PC-9 (cell line): ENCODE data around the gene ASTL. TPM values are rescaled to one million over a fixed set of nuclear protein-coding genes. Genes with fewer than 3 reads are reported as not detected.
A peak's percentile ranks its signal among the peaks of the same experiment; 100 is the strongest.

Source experiments
- BruUV-seq: library from RNA; stranded (reverse); fragments of 400-500 nt; replicated peaks from 2 replicates; lab custom pipeline; 2021; lab: Mats Ljungman, UMichigan
- CTCF ChIA-PET: fragments of 300-600 bp; sonication (Branson Sonifier 250); formaldehyde crosslinking; loops from one replicate; lab custom pipeline; 2022; ENCODE audit warnings: antibody characterized with exemption; lab: Charles Lee
- POLR2A ChIA-PET: fragments of 300-600 bp; sonication (Branson Sonifier 250); formaldehyde crosslinking; loops from one replicate; lab custom pipeline; 2022; ENCODE audit warnings: antibody characterized with exemption; ENCODE audit not compliant: unreplicated experiment; lab: Charles Lee
- DNase-seq, 2 experiments: peaks; one replicate each; pipeline versions ENCODE4 v3.0.0 to v3.0.0-alpha.2; 2015 to 2022; ENCODE audit warnings: mixed read lengths in 1 of 2
- H2AFZ ChIP-seq: fragments of 200-600 bp; sonication (generic); 2 replicates; pipeline ENCODE4 v1.8.1; 2017; ENCODE audit warnings: antibody characterized with exemption
- H3F3A ChIP-seq: fragments of 200-600 bp; sonication (generic); 2 replicates; pipeline ENCODE4 v1.8.1; 2017; ENCODE audit warnings: antibody characterized with exemption, mild to moderate bottlenecking, low read depth; ENCODE audit not compliant: insufficient read depth
- H3K27ac ChIP-seq: fragments of 200-600 bp; sonication (generic); 2 replicates; pipeline ENCODE4 v1.6.1; 2016; ENCODE audit warnings: mixed run types
- H3K27me3 ChIP-seq: fragments of 200-600 bp; sonication (generic); 2 replicates; pipeline ENCODE4 v1.6.1; 2016; ENCODE audit warnings: low read depth, mixed run types; ENCODE audit not compliant: insufficient read depth
- H3K36me3 ChIP-seq: fragments of 200-600 bp; sonication (generic); 2 replicates; pipeline ENCODE4 v1.6.1; 2016; ENCODE audit warnings: low read depth, mixed run types
- H3K4me1 ChIP-seq: fragments of 200-600 bp; sonication (generic); replicated peaks from 2 replicates; pipeline ENCODE4 v1.6.1; 2016; ENCODE audit warnings: mixed run types; ENCODE audit not compliant: insufficient read depth
- H3K4me2 ChIP-seq: fragments of 200-600 bp; sonication (generic); 2 replicates; pipeline ENCODE4 v1.6.1; 2017; ENCODE audit warnings: mixed run types
- H3K4me3 ChIP-seq: fragments of 200-600 bp; sonication (generic); 2 replicates; pipeline ENCODE4 v1.6.1; 2016; ENCODE audit warnings: mixed run types
- H3K79me2 ChIP-seq: fragments of 200-600 bp; sonication (generic); 2 replicates; pipeline ENCODE4 v1.6.1; 2017; ENCODE audit warnings: low read depth, mixed run types
- H3K9me2 ChIP-seq: fragments of 200-600 bp; sonication (generic); 2 replicates; pipeline ENCODE4 v1.8.1; 2017; ENCODE audit warnings: mild to moderate bottlenecking; ENCODE audit not compliant: insufficient read depth
- H3K9me3 ChIP-seq: fragments of 200-600 bp; sonication (generic); 2 replicates; pipeline ENCODE4 v1.8.1; 2016; ENCODE audit warnings: low read depth; ENCODE audit not compliant: insufficient read depth
- H4K20me1 ChIP-seq: fragments of 200-600 bp; sonication (generic); 2 replicates; pipeline ENCODE4 v1.8.1; 2017; ENCODE audit not compliant: insufficient read depth
- EZH2 ChIP-seq: fragments of 200-600 bp; sonication (generic); IDR thresholded peaks from 2 replicates; pipeline ENCODE4 v1.8.0; 2017; ENCODE audit warnings: antibody characterized with exemption, low read depth
- intact Hi-C: fragments of 100-400 bp; cut with micrococcal nuclease; formaldehyde crosslinking; loops from one replicate; pipeline ENCODE4 v1.10.0; 2022; ENCODE audit not compliant: unreplicated experiment
- total RNA-seq: library from RNA; stranded (reverse); gene quantifications from 2 replicates; pipeline ENCODE4 v1.2.3, GENCODE V29; 2021
- TF ChIP-seq, protein P1 (sequence below): fragments of 200-600 bp; sonication (generic); conservative IDR thresholded peaks from 2 replicates; pipeline ENCODE4 v1.6.1; 2017; ENCODE audit warnings: mixed run types, antibody characterized with exemption, mild to moderate bottlenecking, moderate library complexity

The ASTL gene
- total RNA-seq, 1 experiment from 2014 or later, result not detected

DNA sequence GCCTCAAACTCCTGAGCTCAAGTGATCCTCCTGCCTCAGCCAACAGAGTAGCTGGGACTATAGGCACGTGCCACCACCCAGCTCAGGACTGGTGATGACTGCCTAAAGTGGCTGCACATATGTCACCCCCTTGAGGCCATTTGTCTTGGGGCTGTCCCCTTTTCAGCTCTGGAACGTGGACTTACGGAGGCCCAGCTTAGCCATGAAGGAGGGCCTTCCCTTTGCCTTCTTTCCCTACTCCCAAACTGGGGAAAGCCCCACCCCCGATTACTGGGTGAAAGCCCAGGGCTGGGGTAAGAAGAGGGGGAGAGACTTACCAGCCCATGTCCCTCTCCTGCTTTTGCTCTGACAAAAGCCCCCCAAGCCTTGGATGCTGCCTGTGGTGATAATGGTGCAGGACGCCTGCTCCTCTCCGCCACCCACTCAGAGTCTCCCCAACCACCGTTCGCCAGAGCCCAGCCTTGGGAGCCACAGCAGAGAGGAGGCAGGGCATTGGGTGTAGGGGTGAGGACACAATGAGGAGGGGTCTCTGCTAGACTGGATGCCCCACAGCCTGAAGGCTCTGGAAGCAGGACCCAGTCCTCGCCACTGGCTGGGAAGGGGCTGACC lies 9.4 kb upstream of the ASTL start:
- H3F3A ChIP-seq, result peaks cover 18% of the 10 kb centered on the region; the same call in 1 of the 2 replicates
- BruUV-seq, result no TSS peak
- no peak for TF ChIP-seq EZH2
- TF ChIP-seq, protein P1, sequence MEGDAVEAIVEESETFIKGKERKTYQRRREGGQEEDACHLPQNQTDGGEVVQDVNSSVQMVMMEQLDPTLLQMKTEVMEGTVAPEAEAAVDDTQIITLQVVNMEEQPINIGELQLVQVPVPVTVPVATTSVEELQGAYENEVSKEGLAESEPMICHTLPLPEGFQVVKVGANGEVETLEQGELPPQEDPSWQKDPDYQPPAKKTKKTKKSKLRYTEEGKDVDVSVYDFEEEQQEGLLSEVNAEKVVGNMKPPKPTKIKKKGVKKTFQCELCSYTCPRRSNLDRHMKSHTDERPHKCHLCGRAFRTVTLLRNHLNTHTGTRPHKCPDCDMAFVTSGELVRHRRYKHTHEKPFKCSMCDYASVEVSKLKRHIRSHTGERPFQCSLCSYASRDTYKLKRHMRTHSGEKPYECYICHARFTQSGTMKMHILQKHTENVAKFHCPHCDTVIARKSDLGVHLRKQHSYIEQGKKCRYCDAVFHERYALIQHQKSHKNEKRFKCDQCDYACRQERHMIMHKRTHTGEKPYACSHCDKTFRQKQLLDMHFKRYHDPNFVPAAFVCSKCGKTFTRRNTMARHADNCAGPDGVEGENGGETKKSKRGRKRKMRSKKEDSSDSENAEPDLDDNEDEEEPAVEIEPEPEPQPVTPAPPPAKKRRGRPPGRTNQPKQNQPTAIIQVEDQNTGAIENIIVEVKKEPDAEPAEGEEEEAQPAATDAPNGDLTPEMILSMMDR, result no peak
- H3K4me1 ChIP-seq, result peaks cover 13% of the 10 kb centered on the region
- no peaks in the 10 kb centered on the region for H4K20me1 ChIP-seq
- H3K9me2 ChIP-seq, result no peaks in the 10 kb centered on the region
- H3K9me3 ChIP-seq, result no peaks in the 10 kb centered on the region
- H3K4me2 ChIP-seq, result no peak overlapping the region
- intact Hi-C loops, result no loop called here
- ChIA-PET POLR2A (no interaction called here), CTCF (interaction anchor here (0.6 kb wide), 1 partner anchor 282 kb away, joined by 17 read pairs; no protein-coding TSS in a partner anchor)
- H3K36me3 ChIP-seq, result no peaks in the 10 kb centered on the region; the same call in 1 of the 2 replicates
- no peak overlapping the region for H3K4me3 ChIP-seq
- H3K27ac ChIP-seq, result no peak overlapping the region
- no peak for DNase-seq
- no peaks in the 10 kb centered on the region for H3K27me3 ChIP-seq
- no peak overlapping the region for H2AFZ ChIP-seq
- H3K79me2 ChIP-seq, result peaks cover 12% of the 10 kb centered on the region; the same call in 1 of the 2 replicates

DNA sequence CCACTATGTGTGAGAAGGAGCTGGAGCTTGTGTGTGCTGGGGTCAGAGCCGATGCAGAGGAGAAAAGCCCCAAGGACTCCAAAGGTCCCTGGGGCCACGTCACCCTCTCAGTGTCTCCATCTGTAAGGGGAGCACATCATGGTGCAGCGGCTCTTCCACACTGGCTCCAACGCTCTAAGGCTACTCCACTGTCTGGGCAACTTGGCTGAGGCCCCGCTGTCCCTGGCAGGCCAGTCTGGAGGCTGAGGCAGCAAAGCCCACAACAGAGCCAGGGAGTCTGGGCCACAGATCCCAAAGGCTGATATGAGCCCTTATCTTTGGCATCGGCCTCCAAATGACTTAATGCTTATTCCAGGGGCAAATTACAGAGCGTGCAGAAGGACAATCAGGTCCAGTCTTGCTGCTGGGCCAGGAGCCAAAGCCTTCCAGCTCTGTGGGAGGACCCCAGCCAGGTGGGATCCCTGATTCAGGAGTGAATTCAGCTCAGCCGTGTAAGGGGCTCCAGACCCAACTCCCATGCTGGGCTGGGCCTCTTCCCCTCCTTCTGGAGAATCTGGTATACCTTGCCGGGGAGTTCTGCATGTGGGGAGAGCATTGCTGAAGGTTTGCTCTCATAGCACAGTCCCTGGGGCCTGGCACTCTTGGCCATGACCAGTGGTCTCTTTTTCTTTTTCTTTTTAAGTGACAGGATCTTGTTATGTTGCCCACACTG lies 8.7 kb upstream of the ASTL start:
- H3F3A ChIP-seq, result peaks cover 20% of the 10 kb centered on the region; the same call in 1 of the 2 replicates
- no peak overlapping the region for H3K4me2 ChIP-seq
- CTCF ChIA-PET, result interaction anchor here (0.6 kb wide), 1 partner anchor 283 kb away, joined by 17 read pairs; no protein-coding TSS in a partner anchor
- no peak overlapping the region for H3K4me3 ChIP-seq
- no peaks in the 10 kb centered on the region; the same call in 1 of the 2 replicates for H3K36me3 ChIP-seq
- no peaks in the 10 kb centered on the region for H3K9me2 ChIP-seq
- H3K27me3 ChIP-seq, result no peaks in the 10 kb centered on the region
- TF ChIP-seq, protein P1, result no peak
- TF ChIP-seq EZH2, result no peak
- no peak for DNase-seq
- H4K20me1 ChIP-seq, result no peaks in the 10 kb centered on the region
- intact Hi-C loops, result no loop called here
- H3K9me3 ChIP-seq, result no peaks in the 10 kb centered on the region
- peaks cover 12% of the 10 kb centered on the region; the same call in 1 of the 2 replicates for H3K79me2 ChIP-seq
- H3K27ac ChIP-seq, result no peak overlapping the region
- no peak overlapping the region for H2AFZ ChIP-seq
- BruUV-seq, result no TSS peak
- H3K4me1 ChIP-seq, result peaks cover 13% of the 10 kb centered on the region
- POLR2A ChIA-PET, result no interaction called here

DNA sequence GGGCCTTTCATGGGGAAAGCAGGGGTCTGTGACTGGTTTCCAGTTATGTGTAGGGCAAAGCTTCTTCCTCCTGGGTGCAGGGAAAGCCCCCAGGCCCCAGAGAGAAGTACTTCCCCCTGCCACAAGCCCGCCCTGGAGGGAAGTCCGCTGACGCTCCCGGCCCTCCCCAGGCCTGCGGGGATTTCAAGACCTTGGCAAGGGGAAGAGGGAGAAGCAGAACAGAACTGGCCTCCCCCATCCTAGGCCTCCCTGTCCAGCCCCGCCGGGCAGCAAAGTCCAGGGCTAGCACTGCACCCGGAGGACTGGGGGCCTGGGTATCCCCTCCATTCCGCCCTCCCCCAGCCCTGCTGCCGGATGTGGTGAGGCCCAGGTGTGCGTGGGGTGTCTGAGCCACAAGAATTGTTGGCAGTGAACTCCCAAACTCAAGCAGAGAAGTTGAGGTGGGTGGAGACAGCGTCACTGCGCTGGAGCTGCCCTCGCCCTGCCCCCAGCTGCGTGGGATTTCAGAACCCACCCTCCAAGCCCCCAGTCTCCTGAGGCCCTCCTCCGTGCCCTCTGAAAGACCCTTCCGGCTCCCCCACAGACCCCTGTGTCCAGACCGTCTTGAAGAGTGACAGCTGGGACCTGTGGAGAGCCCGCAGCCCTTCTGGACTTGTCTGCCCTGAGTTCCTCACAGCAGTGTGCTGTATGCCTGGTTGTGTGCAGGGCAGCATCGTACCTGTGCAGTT lies 8.0 kb upstream of the ASTL start:
- Histone ChIP-seq H3K4me2 (peak overlapping the region; percentile 92; the same call in 1 of the 2 replicates), H3K4me3 (no peak overlapping the region), H3K9me3 (no peaks in the 10 kb centered on the region), H2AFZ (no peak overlapping the region), H3K9me2 (no peaks in the 10 kb centered on the region), H3K79me2 (peaks cover 12% of the 10 kb centered on the region; the same call in 1 of the 2 replicates), H3K36me3 (no peaks in the 10 kb centered on the region; the same call in 1 of the 2 replicates), H3K27ac (no peak overlapping the region), H3K27me3 (no peaks in the 10 kb centered on the region), H3K4me1 (peaks cover 13% of the 10 kb centered on the region), H4K20me1 (no peaks in the 10 kb centered on the region), H3F3A (peaks cover 20% of the 10 kb centered on the region; the same call in 1 of the 2 replicates)
- DNase-seq, result no peak
- TF ChIP-seq EZH2, result no peak
- ChIA-PET POLR2A (no interaction called here), CTCF (no interaction called here)
- no TSS peak for BruUV-seq
- intact Hi-C loops, result no loop called here
